SHP77 (cell line): ENCODE measurements around the gene MLC1.
"Not testable (repeated sequence)": the region's sequence is repeated elsewhere in the genome, so short reads cannot be mapped to it uniquely, and the experiment has no call there.

Source experiments
- DNase-seq, 2 experiments: peaks; one replicate each; lab custom pipeline; 2025; lab: John Stamatoyannopoulos, UW

The MLC1 gene

GRCh38 chr22:50102946-50103345 lies 17.7 kb upstream of the MLC1 start:
- DNase-seq: peak; percentile 32 to 38

GRCh38 chr22:50101870-50102565 lies 16.8 kb upstream of the MLC1 start:
- no peak for DNase-seq

GRCh38 chr22:50098052-50098451 lies 12.8 kb upstream of the MLC1 start:
- no peak for DNase-seq

- DNase-seq: no peak
Measured at GRCh38 chr22:50092342-50092741, 7.1 kb upstream of the MLC1 start.

GRCh38 chr22:50091092-50091768 lies 6.0 kb upstream of the MLC1 start:
- DNase-seq: no peak

- no peak for DNase-seq
Measured at GRCh38 chr22:50090412-50090714, 5.1 kb upstream of the MLC1 start.

- no peak for DNase-seq
Measured at GRCh38 chr22:50089682-50090411, 4.6 kb upstream of the MLC1 start, which contains the start of gene MOV10L1. Gene MOV10L1, plus strand, starts transcription at chr22:50090006. Its CDS starts 83 bp downstream, at chr22:50090089.

GRCh38 chr22:50089231-50089630 lies 4.0 kb upstream of the MLC1 start:
- no peak for DNase-seq

GRCh38 chr22:50088096-50088495 lies 2.9 kb upstream of the MLC1 start:
- no peak for DNase-seq

GRCh38 chr22:50087646-50088045 lies 2.4 kb upstream of the MLC1 start:
- no peak for DNase-seq

- DNase-seq: not testable (repeated sequence)
Measured at GRCh38 chr22:50086975-50087374, 1.7 kb upstream of the MLC1 start.

- DNase-seq: no peak
Measured at GRCh38 chr22:50086526-50086925, 1.3 kb upstream of the MLC1 start.

GRCh38 chr22:50084614-50085021 lies 608 bp downstream of the MLC1 start:
- DNase-seq: no peak

- no peak for DNase-seq
Measured at GRCh38 chr22:50084080-50084477, 1.1 kb downstream of the MLC1 start.

GRCh38 chr22:50083462-50084079 lies 1.7 kb downstream of the MLC1 start:
- no peak for DNase-seq

GRCh38 chr22:50082961-50083461 lies 2.2 kb downstream of the MLC1 start:
- no peak for DNase-seq

- no peak for DNase-seq
Measured at GRCh38 chr22:50082197-50082715, 3.0 kb downstream of the MLC1 start.

- DNase-seq: no peak
Measured at GRCh38 chr22:50081426-50082196, 3.6 kb downstream of the MLC1 start.

- no peak for DNase-seq
Measured at GRCh38 chr22:50080077-50080465, 5.2 kb downstream of the MLC1 start.

- no peak for DNase-seq
Measured at GRCh38 chr22:50078761-50079160, 6.5 kb downstream of the MLC1 start.

GRCh38 chr22:50078246-50078645 lies 7.0 kb downstream of the MLC1 start:
- no peak for DNase-seq
